Lower leg skin (tissue), 4 donors: Measurements from ENCODE around the gene MDK. TPM values are rescaled to one million over a fixed set of nuclear protein-coding genes. Genes with fewer than 3 reads are reported as not detected.

Experiments used
- DNase-seq, 2 donors: peaks; one replicate each; pipeline ENCODE4 v3.0.0-alpha.2; 2019; ENCODE audit warnings: low spot score in 2 of 2
- H3K4me3 ChIP-seq: fragments of 200-600 bp; sonication (generic); 2 replicates; pipeline ENCODE4 v1.5.1; 2017; ENCODE audit warnings: mild to moderate bottlenecking, low read depth; ENCODE audit not compliant: poor library complexity, severe bottlenecking
- CTCF ChIP-seq, 3 donors: fragments of 450-650 bp; IDR thresholded peaks; one replicate each; pipeline ENCODE4 v1.5.1; 2016; ENCODE audit warnings: antibody characterized with exemption in 3 of 3, mild to moderate bottlenecking in 3 of 3, moderate library complexity in 2 of 3
- POLR2A ChIP-seq, 2 donors: fragments of 450-650 bp; IDR thresholded peaks; one replicate each; pipeline ENCODE4 v1.6.1; 2016 to 2017; ENCODE audit warnings: antibody characterized with exemption in 2 of 2, mild to moderate bottlenecking in 1 of 2, moderate library complexity in 1 of 2
- WGBS, 2 donors: methylation state at CpG; one replicate each; pipeline ENCODE4 v1.1.5; 2018; 5-methylcytosine and 5-hydroxymethylcytosine counted together
- intact Hi-C: fragments of 100-400 bp; cut with DNase I; formaldehyde crosslinking; loops from one replicate; pipeline ENCODE4 v1.15.0; 2023; ENCODE audit warnings: low total_unique reads
- total RNA-seq, 4 donors: library from RNA; depleted of rRNA; stranded (reverse); fragments of >200 nt; gene quantifications; one replicate each; pipeline ENCODE4 v1.1.0, GENCODE V29; 2016

Gene MDK
- total RNA-seq, 4 donors from 2014 or later, result 6.0 to 19.4 (median 12.0) TPM

- H3K4me3 ChIP-seq, result no peak overlapping the region
- intact Hi-C loops, result no loop called here
- WGBS, 2 donors, result 94 to 95% methylated on average over 6 of the region's 6 CpGs
- TF ChIP-seq POLR2A (IDR thresholded peaks at IDR 0.05), result no peak
- TF ChIP-seq CTCF (IDR thresholded peaks at IDR 0.05), result no peak
- DNase-seq, result no peak
Observed at GRCh38 chr11:46408407-46408986, 27.0 kb downstream of the MDK start.

GRCh38 chr11:46410021-46410420 is 28.6 kb downstream of the MDK start:
- TF ChIP-seq POLR2A (IDR thresholded peaks at IDR 0.05), result no peak
- TF ChIP-seq CTCF (IDR thresholded peaks at IDR 0.05), result no peak
- H3K4me3 ChIP-seq, result no peak overlapping the region
- intact Hi-C loops, result no loop called here
- no peak for DNase-seq
- 81 to 94% methylated on average over 5 of the region's 5 CpGs for WGBS, 2 donors

DNA sequence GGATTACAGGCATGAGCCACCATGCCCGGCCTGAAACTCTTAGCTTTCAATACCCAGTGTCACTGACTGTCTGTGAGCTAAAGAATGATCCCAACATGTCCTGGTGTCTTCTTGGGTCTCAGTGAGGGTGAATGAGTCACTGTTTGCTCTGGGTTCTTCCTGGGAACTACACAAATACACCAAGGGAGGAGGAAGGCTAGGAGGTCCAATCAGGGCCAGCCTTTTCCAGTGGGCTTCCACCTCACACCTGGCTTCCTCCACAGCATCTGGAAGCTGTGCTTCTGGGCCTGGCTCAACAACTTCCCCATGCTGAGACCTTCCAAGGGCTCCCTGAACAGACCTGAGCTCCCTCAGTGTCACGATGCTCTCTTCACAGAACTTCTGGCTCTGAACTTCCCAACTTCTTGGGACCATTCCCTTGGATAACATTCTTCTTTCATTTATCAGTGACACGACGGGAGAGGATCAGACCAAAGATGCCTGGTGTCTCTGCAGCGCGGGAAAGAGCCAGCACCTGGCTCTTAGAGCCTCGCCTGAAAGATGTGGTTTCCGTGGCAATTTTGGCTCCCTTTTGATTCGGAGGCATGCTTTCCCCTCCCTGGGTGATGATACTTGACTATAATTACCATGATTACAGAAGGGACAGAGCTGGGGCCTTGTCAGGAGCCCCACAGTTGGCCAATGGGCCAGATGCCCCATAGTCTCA is 32.4 kb downstream of the MDK start:
- DNase-seq, result no peak
- H3K4me3 ChIP-seq, result no peak overlapping the region
- no peak for TF ChIP-seq CTCF (IDR thresholded peaks at IDR 0.05)
- no peak for TF ChIP-seq POLR2A (IDR thresholded peaks at IDR 0.05)
- intact Hi-C loops, result no loop called here
- 97 to 98% methylated on average over 9 of the region's 9 CpGs for WGBS, 2 donors

DNA sequence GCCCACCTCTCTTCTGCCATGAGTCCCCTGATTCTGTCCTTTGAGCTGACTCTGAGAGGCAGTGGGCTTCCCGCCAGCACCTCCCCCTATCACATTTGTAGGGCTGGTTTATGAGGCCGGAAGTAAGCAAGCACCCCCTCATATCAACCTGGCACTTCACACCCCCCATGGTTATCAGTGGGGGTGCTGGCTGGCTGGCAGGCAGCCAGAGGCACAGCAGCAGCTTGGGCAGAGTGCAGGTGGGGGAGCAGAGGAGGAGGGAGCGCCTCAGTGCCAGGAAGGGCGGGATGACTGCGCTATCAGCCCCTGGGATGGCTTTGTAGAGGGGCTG is 33.0 kb downstream of the MDK start:
- 92 to 97% methylated on average over 5 of the region's 5 CpGs for WGBS, 2 donors
- DNase-seq, result no peak
- intact Hi-C loops, result no loop called here
- TF ChIP-seq CTCF (IDR thresholded peaks at IDR 0.05) (no peak), POLR2A (IDR thresholded peaks at IDR 0.05) (no peak)
- no peak overlapping the region for H3K4me3 ChIP-seq

DNA sequence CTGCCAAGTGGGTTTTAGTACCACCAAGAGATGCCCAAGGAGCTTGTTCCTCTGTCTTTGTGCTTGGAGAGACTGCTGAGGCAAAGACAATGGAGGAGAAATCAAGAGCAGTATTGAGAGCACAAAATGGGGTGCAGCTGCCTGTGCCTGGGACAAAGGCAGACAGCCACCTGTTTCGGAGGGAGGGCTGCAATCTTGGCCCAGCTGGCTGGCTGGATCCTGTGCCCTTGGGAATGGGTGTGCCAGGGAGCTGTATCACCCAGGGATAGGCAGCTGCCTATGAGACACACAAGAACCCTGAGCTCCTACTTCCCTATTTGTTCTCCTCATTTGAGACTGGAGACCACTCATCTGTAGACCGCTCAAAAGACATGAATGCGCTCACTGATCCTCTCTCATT is 33.4 kb downstream of the MDK start:
- intact Hi-C loops, result no loop called here
- no peak overlapping the region for H3K4me3 ChIP-seq
- no peak for DNase-seq
- TF ChIP-seq CTCF (IDR thresholded peaks at IDR 0.05) (no peak), POLR2A (IDR thresholded peaks at IDR 0.05) (no peak)
- 57 to 59% methylated on average over 3 of the region's 3 CpGs for WGBS, 2 donors

DNA sequence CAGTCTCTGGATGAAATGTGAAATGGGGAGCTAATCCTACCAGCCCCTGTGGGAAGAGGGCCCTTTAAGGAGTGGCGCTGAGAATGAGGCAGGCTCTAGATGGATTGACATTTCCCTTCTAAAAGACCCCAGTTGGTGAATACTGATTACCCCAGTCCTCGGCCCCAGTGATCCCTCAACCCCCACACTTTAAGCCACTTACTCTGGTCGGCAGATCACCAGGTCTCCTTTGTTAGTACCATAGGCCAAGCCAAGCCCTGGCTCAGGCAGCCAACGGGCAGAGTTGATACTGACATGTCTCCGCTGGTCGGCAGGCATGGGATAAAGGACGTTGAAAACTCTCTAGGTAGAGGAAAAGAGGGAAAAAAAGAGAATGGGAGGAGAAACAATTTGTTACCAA is 36.2 kb downstream of the MDK start:
- intact Hi-C loops, result no loop called here
- peak in 1 of 2 donors; percentile 78 for DNase-seq
- 85 to 91% methylated on average over 7 of the region's 7 CpGs for WGBS, 2 donors
- no peak overlapping the region for H3K4me3 ChIP-seq
- TF ChIP-seq CTCF (IDR thresholded peaks at IDR 0.05) (no peak), POLR2A (IDR thresholded peaks at IDR 0.05) (no peak)
